Measurements from ENCODE around the gene USF1.

DNA sequence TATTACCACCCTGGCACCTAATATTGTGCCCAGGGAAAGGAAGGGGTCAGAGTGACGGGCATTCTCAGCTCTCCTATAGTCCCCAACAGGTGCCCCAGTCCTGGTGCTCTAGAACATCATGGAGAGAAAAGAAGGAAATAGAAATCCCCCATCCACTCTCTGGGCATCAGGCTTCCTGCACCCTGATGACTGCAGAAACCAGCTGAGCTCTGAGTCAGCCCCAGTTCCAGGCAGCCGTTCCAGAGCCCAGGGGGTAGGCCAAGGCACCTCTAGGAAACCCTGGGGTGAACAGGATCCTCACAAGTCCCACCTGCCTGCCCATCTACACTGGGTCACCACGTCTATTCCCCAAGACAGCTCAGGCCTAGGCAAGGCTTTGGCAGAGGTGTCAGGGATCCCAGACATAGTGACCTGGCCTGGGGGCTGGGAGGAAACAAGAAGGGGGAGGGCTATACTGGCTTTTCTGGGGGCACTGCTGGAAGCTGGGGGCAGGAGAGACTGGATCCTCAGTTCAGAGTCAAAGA lies 42.9 kb upstream of the USF1 start:
- TF ChIP-seq CTCF (IDR thresholded peaks at IDR 0.05; ENCODE audit: low read depth, low read length, missing input control) (no peak), TAF1 (conservative IDR thresholded peaks at IDR 0.05) (no peak), SP1 (IDR thresholded peaks at IDR 0.05) (no peak), YY1 (IDR thresholded peaks at IDR 0.05) (no peak), JUND (IDR thresholded peaks at IDR 0.05) (no peak), RAD21 (IDR thresholded peaks at IDR 0.05) (no peak), RXRA (IDR thresholded peaks at IDR 0.05) (no peak)
- TF ChIP-seq, protein P1, sequence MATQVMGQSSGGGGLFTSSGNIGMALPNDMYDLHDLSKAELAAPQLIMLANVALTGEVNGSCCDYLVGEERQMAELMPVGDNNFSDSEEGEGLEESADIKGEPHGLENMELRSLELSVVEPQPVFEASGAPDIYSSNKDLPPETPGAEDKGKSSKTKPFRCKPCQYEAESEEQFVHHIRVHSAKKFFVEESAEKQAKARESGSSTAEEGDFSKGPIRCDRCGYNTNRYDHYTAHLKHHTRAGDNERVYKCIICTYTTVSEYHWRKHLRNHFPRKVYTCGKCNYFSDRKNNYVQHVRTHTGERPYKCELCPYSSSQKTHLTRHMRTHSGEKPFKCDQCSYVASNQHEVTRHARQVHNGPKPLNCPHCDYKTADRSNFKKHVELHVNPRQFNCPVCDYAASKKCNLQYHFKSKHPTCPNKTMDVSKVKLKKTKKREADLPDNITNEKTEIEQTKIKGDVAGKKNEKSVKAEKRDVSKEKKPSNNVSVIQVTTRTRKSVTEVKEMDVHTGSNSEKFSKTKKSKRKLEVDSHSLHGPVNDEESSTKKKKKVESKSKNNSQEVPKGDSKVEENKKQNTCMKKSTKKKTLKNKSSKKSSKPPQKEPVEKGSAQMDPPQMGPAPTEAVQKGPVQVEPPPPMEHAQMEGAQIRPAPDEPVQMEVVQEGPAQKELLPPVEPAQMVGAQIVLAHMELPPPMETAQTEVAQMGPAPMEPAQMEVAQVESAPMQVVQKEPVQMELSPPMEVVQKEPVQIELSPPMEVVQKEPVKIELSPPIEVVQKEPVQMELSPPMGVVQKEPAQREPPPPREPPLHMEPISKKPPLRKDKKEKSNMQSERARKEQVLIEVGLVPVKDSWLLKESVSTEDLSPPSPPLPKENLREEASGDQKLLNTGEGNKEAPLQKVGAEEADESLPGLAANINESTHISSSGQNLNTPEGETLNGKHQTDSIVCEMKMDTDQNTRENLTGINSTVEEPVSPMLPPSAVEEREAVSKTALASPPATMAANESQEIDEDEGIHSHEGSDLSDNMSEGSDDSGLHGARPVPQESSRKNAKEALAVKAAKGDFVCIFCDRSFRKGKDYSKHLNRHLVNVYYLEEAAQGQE (IDR thresholded peaks at IDR 0.05): no peak
- TF ChIP-seq, protein P2, sequence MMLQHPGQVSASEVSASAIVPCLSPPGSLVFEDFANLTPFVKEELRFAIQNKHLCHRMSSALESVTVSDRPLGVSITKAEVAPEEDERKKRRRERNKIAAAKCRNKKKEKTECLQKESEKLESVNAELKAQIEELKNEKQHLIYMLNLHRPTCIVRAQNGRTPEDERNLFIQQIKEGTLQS (IDR thresholded peaks at IDR 0.05): no peak

Measured in liver (tissue), 3 donors.